OCI-M1 (cell line): ENCODE results near the gene SLC14A1.
A peak's percentile ranks its signal among the peaks of the same experiment; 100 is the strongest.

Experiments used
- DNase-seq: peaks from one replicate; lab custom pipeline; 2025; lab: John Stamatoyannopoulos, UW

SLC14A1 gene

DNA sequence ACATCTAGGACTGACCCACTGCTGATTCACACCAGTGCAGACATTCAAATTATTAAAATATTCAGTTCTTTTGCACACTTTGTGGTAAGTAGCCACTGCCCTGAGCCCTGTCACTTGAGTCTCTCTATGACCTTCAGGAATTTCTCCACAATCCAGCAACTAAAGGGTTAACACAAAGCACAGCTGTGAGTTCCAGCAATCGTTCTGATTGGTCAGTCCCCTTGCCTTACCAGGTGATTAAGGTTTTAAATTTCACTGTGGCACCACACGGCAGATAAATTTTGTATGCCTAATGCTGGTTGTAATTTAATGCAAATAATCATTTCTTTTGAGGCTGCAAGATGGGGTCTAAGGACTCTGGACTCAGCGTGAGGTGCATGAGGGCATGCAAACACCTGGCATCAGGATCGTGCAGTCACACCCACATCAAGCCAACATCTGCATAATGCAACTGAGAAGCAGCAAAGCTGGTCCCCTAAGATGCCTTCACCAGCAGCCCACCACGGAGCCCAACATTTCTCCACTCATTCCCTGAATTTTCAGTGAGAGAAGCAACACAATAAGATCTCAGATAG lies 36.6 kb downstream of the SLC14A1 start:
- DNase-seq = peak; percentile 29

- DNase-seq = peak; percentile 95
Measured at GRCh38 chr18:45761512-45762114, 37.6 kb downstream of the SLC14A1 start.

GRCh38 chr18:45764000-45764686 lies 40.2 kb downstream of the SLC14A1 start:
- DNase-seq = no peak

GRCh38 chr18:45765796-45766195 lies 41.8 kb downstream of the SLC14A1 start:
- DNase-seq = no peak

DNA sequence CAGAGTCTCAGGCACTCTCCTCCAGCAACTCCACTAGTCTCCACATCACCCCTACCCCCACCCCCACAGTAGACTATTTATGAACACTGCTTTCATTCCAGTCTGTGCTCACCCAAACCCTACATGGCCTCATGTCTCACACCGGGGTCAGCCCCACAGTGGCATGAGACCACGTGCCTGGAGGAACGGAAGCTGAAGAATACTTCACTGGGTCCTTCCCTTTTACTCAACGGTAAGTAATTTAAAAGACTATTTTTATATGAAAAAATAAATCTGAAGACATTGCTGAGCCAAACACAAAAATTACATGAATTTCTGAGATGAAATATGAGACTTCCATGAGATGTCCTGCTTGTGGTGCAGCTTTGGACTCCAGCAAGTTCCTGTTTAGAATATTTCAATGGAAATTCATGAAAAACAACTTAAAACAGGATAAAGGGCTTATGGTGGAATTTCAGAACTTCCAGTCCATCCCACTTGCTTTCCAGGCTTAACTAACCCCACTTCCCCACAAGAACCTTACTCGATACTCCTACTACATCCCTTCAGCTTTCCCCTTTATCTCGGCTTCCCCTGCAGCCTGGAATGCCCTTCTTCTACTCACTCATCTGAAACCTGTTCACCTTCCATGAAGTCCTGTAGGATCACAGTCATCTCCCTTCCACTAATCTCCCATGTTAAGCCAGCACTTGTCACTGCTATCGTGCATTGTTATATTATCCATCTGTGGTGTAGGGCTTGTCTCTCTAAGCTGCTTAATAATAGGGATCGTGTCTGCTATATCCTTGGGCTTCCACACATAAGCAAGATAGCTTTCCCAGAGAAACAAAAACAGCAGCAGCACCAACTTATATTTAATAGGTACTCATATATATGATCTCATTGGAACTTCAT lies 47.9 kb downstream of the SLC14A1 start:
- no peak for DNase-seq

GRCh38 chr18:45774065-45774521 lies 50.1 kb downstream of the SLC14A1 start:
- DNase-seq = no peak

DNA sequence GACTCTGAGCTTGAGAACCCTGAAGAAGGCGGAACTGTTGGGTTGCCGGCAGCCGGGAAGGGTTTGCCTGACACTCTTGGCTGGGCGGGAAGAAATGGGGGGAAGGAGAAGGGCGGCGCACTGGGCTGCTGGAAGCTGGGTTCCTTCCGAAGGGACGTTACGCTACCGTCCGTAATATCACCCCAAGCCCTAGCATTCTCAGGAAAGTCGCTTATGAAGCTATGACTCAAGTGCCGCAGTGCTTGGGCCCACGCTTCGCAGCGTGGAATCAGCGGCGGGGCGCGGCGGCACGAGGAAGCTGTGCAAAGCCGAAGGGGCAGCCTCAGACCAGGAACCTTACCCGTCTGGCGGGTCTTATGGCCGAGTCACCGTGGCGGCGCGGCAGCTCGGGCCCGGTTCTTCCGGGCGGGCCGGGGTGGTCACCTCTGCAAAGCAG lies 51.3 kb downstream of the SLC14A1 start:
- peak; percentile 91 for DNase-seq

DNA sequence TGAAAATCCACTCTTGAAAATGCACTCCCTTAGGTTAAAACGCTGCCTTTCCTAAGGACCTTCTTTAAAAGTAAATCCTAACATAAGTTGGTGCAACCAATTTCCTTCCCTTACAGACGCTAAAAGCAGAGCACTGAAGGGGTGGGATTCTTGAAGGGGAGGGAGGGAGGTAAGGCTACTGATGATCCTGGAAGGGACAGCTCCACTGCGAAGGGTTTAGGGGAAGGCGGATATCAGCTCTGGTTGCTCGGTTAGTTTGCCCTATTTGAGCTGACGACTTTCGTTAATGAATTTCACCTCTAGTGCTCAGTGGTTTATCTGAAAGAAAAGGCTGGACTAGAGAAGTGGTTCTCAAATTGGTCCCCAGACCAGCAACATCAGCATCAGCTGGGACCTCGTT lies 51.8 kb downstream of the SLC14A1 start:
- peak; percentile 50 for DNase-seq

DNA sequence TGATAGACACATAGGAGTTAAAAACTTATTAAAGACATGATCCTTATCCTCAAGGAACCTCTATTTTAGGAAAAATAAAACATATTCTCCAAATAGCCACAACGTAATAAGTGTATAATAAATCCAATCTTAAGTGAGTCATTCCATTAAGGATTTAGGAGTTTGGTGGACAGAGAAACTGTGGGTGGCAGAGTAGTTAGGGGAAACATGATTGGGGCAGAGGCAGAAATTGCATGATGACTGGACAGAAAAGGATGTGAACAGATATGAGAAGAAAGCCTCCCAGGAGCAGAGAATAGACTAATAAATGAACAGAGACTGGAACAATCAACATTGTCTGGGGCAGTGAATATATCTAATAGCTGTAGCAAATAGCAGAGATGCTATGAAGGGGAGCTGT lies 53.4 kb downstream of the SLC14A1 start:
- no peak for DNase-seq

DNA sequence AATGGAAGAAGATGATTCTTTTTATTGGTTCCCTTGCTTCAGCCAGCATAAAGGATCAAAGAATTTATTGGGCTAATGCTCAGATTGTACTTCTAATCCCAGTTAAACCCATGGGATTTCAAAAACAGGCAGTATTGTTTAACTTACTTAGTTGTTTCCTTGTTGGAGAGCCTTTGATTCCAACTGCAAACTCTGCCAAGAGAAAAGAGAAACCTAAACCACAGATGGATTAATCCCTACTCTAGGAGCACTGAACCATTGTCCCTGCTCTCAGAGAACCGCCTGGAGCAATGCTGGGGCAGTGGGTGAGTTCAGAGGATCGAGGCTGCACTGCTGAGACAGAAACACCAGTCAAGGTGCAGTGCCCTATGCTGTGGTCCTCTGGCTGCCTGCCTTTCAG lies 56.6 kb downstream of the SLC14A1 start:
- DNase-seq = no peak

- DNase-seq = no peak
Measured at GRCh38 chr18:45782662-45783061, 58.7 kb downstream of the SLC14A1 start.

DNA sequence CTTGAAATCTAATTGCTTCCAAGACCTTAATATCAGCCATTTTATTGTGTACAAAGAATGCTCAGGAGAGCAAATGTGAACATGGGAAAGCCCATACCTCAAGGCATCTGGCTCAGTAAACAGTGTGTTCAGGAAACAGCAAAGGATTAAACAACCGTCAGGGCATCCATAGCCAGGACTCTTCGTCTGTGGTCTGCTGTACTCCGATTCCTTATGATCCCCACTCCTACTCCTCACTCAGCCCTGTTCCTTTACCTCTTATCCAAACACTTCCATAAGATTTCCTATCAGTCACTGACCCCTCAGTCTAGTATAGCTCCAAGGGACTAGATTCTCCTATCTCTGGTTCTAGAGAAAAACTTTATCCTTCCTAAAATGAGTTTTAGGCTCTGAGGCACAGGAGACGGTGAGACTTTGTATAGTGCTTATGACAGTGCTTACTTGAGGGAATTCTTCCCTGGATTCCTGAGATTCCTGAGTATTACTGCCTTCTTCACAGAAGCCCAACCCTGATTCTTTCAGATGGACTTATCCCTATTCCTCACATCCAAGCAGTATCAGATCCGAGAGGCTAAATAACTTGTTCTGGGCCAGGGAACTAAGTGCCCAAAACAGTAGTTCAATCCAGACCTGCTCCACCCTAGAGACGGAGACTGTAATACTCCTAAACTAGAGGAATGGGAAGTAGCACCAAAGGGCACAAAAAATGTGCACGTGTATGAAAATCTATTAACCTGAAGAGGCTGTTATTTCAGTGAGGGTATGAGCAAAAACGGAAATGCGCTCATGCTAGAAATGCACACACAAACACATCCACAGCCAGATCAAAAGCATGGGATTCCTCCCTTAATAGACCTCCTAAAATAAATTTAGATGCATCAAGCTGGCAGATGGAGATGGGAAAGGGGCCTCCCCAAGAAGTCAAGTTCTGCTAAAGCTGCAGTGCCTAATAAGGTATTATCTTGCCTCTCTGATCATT lies 59.4 kb downstream of the SLC14A1 start:
- peak; percentile 11 for DNase-seq

- no peak for DNase-seq
Measured at GRCh38 chr18:45785134-45785533, 61.2 kb downstream of the SLC14A1 start.

DNA sequence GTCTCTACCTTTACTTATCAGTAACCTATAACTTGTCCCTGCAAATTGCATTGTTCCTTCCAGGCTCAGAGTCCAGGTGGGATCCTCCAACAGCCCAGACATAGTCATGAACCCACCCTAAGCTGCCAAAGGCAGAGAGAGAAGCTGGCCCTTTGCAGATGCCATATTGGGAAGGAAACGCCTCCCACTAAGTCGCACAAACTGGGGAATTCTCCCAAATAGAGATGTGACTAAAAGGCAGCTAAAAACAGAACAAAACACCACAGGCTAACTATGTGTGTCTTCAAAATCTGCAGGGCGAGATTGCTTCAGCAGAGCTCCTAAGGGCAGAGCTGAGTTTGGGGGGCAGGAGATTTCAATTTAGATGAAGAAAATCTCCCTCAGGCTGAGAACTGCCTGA lies 63.0 kb downstream of the SLC14A1 start:
- no peak for DNase-seq

DNA sequence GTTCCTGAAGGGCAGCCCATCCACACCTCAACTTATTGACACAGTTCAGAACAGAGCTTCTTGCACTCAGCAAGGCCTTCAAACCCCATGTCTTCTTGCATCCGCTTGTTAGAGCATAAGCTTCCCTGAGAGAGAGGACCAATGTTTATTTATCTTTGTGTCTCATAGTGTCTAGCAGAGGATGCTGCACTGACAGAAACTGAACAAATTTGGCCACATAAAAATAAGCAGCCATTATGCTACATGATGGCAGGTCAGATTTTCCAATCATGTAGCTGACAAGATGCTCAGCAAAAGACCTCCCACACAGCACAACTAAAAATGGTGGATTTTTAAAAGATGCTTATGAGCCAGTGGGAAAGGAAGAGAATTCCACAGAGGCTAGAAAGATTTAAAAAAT lies 63.4 kb downstream of the SLC14A1 start:
- no peak for DNase-seq

DNA sequence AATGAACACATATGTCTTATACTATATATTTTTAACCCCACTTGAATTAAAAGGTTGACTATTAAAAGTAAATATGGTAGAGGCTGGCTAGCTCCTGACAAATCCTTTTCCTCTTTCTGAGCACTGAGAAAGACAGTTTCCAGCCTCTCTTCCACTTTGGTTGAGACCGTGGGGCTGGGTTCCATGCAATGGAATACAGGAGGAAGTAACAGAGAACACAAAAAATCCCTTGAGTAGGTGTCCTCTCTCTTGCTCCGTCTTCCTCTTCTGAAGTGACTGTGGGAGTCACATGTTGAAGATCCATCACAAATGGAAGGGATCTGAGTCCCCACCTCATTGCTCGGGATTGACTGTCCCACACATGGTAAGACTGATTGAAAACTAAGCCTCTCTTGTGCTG lies 64.9 kb downstream of the SLC14A1 start:
- DNase-seq = no peak

- DNase-seq = no peak
Measured at GRCh38 chr18:45792506-45793263, 68.7 kb downstream of the SLC14A1 start.

DNA sequence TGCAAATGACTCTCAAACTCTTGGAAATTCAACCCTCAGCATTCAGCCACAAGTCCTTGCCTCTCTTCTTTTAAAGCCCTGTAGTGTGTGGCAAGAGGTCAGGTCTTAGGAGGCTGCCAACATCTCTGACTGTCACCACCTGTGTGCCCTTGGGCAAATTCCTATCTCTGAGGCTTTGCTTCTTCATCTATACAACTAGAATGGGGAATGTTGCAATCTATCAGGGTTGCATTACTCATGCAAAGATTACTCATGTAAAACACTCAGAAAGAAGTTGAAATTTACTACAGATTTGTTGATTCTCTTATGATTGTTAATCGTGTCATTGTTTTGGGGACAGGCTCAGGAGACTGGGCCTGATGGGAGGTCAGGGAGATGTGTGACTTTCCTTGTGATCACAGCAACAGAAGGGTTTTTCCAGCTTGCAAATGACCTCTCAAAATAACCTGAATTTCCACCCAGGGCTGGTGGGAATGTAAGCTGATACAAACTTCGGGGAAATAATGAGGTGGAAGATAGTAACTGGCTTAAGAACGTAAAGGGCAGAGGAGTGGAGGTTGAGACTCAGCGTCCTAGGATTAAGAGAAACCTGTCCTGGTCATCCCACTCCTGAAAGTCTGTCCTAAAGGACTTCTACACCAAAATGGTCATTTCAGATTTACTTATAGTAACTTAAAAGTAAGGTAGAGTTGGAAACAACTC lies 69.4 kb downstream of the SLC14A1 start:
- peak; percentile 11 for DNase-seq

- DNase-seq = no peak
Measured at GRCh38 chr18:45801416-45802004, 77.5 kb downstream of the SLC14A1 start.
